WTC11 (cell line): ENCODE results near the gene POLR2L.

Experiments
- SMAD4 ChIP-seq: sonication (generic); formaldehyde crosslinking; IDR thresholded peaks from 2 replicates; pipeline ENCODE4 v1.8.0; 2022; ENCODE audit warnings: mild to moderate bottlenecking, missing genetic modification reagents
- TCF7 ChIP-seq: sonication (generic); formaldehyde crosslinking; IDR thresholded peaks from 2 replicates; pipeline ENCODE4 v1.8.0; 2022; ENCODE audit warnings: mild to moderate bottlenecking, low read depth, missing genetic modification reagents, moderate library complexity
- USF2 ChIP-seq: sonication (generic); formaldehyde crosslinking; IDR thresholded peaks from 2 replicates; pipeline ENCODE4 v1.8.1; 2023; ENCODE audit warnings: mild to moderate bottlenecking, missing genetic modification reagents, moderate library complexity

DNA sequence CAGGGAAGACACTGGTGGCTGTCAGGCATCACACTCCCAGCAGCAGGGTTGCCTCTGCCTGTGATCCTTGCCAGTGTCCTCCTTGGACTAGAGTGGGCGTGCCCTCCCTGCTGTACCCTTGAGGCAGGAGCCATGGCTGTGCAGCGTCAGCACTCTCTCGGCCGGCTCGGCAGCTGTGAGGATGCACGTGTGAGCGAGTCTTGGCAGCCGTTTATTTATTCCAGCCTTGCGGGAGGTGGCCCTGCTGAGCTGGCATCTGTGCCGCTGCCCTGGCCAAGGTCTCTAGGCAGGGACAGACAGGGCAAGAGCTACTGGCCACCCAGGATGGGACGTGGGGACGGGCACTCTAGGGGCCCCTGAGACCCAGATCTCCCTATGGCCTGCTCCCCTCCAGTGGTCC lies 34.2 kb upstream of the POLR2L start:
- TF ChIP-seq TCF7 (CRISPR knock-in tag) (no peak), SMAD4 (no peak), USF2 (CRISPR knock-in tag) (no peak)
